RPMI7951 (cell line): Measurements from ENCODE around the gene ACACB. TPM values are rescaled to one million over a fixed set of nuclear protein-coding genes. Genes with fewer than 3 reads are reported as not detected.
A peak's percentile ranks its signal among the peaks of the same experiment; 100 is the strongest.
"Not testable (repeated sequence)": the region's sequence is repeated elsewhere in the genome, so short reads cannot be mapped to it uniquely, and the experiment has no call there.

ENCODE experiments used
- DNase-seq: peaks from one replicate; pipeline ENCODE4 v3.0.0-alpha.2; 2012; ENCODE audit warnings: low read depth
- total RNA-seq: library from RNA; depleted of rRNA; stranded (reverse); fragments of >200 nt; shearing (Covaris generic); gene quantifications from 2 replicates; pipeline ENCODE4 v1.2.3, GENCODE V29; 2014

ACACB gene
- total RNA-seq, 1 experiment from 2014 or later, result 7.6 TPM

- no peak for DNase-seq
Measured at GRCh38 chr12:109140560-109140959, 24.2 kb downstream of the ACACB start.

GRCh38 chr12:109144224-109144623 lies 27.8 kb downstream of the ACACB start:
- no peak for DNase-seq

- not testable (repeated sequence) for DNase-seq
Measured at GRCh38 chr12:109147126-109147525, 30.7 kb downstream of the ACACB start.

DNA sequence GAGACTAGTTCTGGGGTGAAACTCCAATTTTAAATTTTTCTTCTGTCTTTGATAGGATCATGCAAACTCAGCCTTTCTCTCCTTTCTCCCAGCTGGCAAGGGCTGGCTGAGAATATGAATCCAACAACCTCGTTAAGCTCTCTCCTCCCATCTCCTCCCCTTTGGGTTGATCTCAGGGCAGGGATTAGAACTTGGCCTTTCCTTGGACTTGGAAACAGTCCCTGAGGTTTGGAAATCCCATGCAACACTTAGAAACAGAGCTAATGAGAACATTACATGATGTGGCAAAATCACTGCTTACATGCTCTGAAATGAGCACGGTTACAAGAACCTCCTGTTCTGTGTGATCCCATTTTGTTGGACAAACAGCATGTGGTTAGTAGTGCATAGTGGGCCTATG lies 31.6 kb downstream of the ACACB start:
- no peak for DNase-seq

GRCh38 chr12:109150124-109150640 lies 33.8 kb downstream of the ACACB start:
- DNase-seq, result no peak

GRCh38 chr12:109151457-109151856 lies 35.1 kb downstream of the ACACB start:
- no peak for DNase-seq

GRCh38 chr12:109153821-109154441 lies 37.5 kb downstream of the ACACB start:
- no peak for DNase-seq

DNA sequence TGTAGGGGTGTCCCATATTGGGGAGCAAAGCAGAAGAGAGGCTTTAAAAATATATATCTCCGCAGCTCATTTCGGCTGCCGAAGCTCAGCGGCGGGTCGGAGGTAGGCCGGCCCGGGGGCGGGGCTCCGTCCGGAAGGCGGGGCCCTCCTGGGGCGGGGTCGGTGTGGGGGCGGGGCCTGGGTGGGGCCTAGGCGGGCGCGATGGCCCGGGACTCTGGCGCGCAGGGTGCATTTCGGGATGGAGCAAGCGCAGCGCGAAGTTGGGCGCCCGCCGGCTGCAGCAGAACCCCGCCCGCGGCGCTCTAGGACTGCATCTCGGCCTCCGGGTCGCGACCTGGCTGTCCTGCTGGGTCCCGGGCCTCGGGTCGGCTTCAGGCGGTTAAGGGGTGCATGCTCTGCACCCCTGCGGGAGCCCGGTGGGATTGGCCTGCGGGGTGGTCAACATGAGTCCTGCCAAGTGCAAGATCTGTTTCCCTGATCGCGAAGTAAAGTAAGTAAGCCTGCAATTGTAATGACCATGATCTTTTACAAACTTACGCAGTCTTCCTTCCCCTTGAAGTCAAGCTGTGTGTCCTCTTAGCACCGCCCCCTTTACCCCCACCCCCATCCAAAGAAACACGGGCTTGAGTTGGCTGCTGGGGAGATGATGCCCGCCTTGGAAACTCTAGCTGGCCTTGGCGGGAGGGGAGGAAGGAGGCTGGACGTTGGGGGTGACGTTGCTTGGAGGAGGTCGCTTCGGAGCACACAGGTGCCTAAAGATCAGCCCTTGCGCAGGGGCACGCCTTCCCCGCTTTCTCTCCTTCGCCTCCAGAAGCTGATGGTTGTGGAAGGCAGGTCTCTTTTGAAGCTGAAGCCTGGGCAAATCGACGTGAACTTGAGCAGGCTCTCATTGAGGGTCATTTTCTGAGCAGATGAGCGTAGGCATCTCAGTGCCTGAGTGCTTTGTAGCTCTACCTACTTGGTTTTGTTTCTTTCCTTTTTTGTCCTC lies 38.4 kb downstream of the ACACB start:
- peak; percentile 83 for DNase-seq

DNA sequence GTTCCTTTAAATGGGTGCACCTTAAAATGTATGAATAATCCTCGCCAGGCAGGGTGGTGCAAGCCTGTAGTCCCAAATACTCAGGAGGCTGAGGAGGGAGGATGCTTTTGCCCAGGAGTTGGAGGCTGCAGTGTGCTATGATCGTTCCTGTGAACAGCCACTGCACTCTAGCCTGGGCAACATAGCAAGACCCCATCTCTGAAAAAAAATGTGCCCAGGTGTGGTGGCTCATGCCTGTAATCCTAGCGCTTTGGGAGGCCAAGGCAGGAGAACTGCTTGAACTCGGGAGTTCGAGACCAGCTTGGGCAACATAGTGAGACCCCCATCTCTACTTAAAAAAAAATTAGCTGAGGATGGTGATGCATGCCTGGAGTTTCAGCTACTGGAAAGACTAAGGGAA lies 39.6 kb downstream of the ACACB start:
- DNase-seq, result no peak

GRCh38 chr12:109156586-109156985 lies 40.2 kb downstream of the ACACB start:
- no peak for DNase-seq

DNA sequence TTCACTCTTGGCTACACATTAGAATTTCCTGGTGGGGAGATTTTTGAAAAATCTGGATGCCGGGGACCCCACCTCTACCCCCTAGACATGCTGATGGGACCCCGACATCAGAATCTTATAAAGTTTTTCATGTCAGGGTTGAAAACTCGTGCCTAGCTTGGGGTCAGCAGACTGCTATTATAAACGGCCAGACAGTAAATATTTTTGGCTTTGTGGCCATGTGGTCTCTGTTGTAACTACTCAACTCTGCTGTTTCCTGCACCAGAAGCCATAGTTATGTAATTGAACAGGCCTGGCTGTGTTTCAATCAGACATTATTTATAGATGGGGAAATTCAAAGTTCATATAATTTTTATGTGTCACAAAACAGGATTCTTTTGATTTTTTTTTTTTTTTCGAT lies 41.6 kb downstream of the ACACB start:
- no peak for DNase-seq

DNA sequence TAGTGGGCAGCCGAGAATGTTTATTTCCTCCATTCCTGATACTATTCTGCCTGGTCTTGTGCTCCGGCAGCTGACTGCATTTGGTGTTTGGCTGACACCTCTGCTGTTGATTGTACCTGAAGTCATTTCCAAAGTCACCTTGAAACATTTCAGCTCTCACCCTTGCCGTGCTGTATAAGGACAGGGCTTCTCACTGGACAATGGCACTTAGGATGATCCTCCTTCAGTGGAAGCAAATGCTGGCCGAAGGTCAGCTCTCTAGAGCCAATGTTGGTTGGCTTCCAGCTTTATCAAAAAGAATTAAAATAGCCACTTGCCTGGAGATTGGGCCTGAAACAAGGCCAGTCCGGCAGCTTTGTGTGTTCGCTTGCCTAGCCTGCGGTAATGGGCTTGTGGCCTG lies 44.0 kb downstream of the ACACB start:
- no peak for DNase-seq

DNA sequence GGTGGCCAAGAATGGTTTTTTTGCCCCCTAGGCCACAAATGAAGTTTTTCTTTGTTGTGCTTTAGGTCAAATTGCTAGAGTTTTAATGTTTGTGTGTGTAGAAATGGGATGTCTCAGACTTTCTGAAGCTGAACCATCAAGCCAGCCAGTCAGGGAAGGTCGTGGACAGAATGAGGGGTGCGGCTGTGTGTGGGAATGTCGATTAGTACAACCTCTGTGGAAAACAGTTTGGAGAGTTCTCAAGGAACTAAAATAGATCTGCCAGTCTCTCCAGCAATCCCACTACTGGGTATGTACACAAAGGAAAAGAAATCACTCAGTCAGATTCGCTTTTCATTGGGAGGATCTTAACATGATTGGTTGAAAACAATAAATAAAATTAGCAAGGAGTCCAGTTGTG lies 44.5 kb downstream of the ACACB start:
- DNase-seq, result no peak

GRCh38 chr12:109162551-109162950 lies 46.2 kb downstream of the ACACB start:
- DNase-seq, result no peak

DNA sequence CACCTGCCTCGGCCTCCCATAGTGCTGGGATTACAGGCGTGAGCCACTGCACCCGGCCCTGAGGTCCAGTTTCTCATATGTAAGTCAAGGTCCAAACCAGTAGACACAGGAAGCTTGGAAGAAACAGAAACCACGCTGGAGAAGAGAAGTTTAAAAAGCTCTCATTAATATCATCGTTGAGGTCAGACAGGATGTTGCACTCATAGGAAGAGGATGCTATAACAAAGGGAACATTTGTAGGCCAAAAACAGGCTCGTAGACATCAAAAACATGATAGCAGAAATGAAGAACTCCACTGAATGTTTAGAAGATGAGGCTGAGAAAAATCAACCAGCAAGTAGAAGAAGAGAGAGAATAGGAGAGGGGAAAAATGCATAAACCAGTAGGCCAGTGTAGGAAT lies 46.8 kb downstream of the ACACB start:
- no peak for DNase-seq

GRCh38 chr12:109165599-109165998 lies 49.2 kb downstream of the ACACB start:
- no peak for DNase-seq

DNA sequence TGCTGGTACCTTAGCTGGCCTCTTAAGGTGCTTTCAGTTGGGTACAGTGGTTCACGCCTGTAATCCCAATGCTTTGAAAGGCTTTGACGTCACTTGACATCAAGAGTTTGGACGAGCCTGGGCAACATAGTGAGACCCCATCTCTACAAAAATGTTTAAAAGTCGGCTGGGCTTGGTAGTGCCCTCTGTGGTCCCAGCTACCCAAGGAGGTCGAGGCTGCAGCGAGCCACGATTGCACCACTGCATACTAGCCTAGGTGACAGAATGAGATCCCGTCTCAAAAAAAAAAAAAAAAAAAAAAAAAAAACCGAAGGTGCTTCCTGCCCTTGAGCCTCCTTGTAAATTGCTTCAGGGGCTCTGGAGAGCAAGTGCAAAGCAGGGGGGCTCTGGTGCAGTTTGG lies 50.0 kb downstream of the ACACB start:
- DNase-seq, result no peak

DNA sequence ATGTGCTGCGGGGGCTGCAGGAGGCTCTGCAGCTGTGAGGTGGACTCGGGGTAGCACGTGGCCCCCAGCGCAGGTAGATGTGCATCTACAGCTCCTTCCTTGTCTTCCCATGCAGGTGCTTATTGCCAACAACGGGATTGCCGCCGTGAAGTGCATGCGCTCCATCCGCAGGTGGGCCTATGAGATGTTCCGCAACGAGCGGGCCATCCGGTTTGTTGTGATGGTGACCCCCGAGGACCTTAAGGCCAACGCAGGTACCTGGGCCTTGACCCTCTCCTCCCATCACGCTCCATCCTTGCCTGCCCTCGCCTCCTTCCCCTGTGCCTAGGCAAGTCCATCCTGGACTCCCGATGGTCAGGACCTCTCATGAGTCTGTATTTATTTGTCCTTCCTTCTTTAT lies 51.4 kb downstream of the ACACB start:
- DNase-seq, result no peak

GRCh38 chr12:109169262-109169661 lies 52.9 kb downstream of the ACACB start:
- no peak for DNase-seq

DNA sequence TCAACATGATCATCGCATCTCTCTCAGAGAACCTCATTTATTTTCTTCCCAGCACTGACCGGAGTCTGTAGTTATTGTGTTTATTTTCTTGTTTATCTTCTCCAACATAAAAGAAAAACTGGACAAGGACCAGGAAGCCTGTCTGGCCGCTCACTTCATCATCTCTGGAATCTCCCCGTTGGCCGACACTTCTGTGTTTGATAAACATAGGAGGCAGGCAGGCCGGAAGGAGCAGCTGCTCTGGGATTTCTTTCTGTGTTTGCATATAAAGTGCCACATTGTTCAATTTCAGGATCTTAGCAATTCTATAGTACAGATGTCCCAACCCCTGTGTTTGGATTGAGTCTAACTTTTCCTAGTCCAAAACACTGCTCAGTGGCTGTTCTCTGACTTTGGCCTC lies 53.3 kb downstream of the ACACB start:
- DNase-seq, result no peak

- DNase-seq, result no peak
Measured at GRCh38 chr12:109170324-109170723, 53.9 kb downstream of the ACACB start.

DNA sequence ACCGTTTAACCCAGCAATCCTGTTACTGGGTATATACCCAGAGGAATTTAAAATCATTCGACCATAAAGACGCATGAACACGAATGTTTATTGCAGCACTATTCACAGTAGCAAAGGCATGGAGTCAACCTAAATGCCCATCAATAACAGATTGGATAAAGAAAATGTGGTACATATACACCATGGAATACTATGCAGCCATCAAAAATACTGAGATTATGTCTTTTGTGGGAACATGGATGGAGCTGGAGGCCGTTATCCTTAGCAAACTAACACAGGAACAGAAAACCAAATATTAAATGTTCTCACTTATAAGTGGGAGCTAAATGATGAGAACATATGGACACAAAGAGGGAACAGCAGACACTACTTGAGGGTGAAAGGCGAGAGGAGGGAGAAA lies 56.4 kb downstream of the ACACB start:
- not testable (repeated sequence) for DNase-seq
